ENCODE data around the gene PLXND1.

PLXND1 gene

GRCh38 chr3:129572603-129573002, 33.9 kb downstream of the PLXND1 start:
- no peak for TF ChIP-seq Cebpa-rat (IDR thresholded peaks at IDR 0.05)
- H3K4me1 ChIP-seq, result peaks cover 70% of the 10 kb centered on the region
- H4K20me1 ChIP-seq, result no peaks in the 10 kb centered on the region
- H3K36me3 ChIP-seq, result peaks cover 66% of the 10 kb centered on the region
- peak overlapping the region; percentile 72 for H3K27ac ChIP-seq
- H3K9ac ChIP-seq, result no peak overlapping the region
- H3K9me3 ChIP-seq, result no peaks in the 10 kb centered on the region
- H3K4me3 ChIP-seq, result no peak overlapping the region
- H3K27me3 ChIP-seq, result no peaks in the 10 kb centered on the region
- H3K4me2 ChIP-seq, result peak overlapping the region; percentile 97; the same call in 1 of the 2 replicates

- H3K27me3 ChIP-seq, result no peaks in the 10 kb centered on the region
- H3K9me3 ChIP-seq, result no peaks in the 10 kb centered on the region
- H3K4me1 ChIP-seq, result peaks cover 63% of the 10 kb centered on the region
- H3K4me2 ChIP-seq, result 0 out of 2 replicates have a peak overlapping the region, but pooled peaks have one; percentile 97
- no peak for TF ChIP-seq Cebpa-rat (IDR thresholded peaks at IDR 0.05)
- peak overlapping the region; percentile 72 for H3K27ac ChIP-seq
- H3K9ac ChIP-seq, result no peak overlapping the region
- H3K4me3 ChIP-seq, result no peak overlapping the region
- peaks cover 73% of the 10 kb centered on the region for H3K36me3 ChIP-seq
- no peaks in the 10 kb centered on the region for H4K20me1 ChIP-seq
These were observed 34.6 kb downstream of the PLXND1 start for GRCh38 chr3:129571605-129572547.

GRCh38 chr3:129569856-129570255, 36.6 kb downstream of the PLXND1 start:
- Histone ChIP-seq H3K4me3 (no peak overlapping the region), H3K9ac (no peak overlapping the region), H4K20me1 (no peaks in the 10 kb centered on the region), H3K9me3 (no peaks in the 10 kb centered on the region), H3K36me3 (peaks cover 93% of the 10 kb centered on the region), H3K27me3 (no peaks in the 10 kb centered on the region), H3K4me1 (peaks cover 43% of the 10 kb centered on the region), H3K4me2 (no peak overlapping the region), H3K27ac (0 out of 2 replicates have a peak overlapping the region, but pooled peaks have one; percentile 35)
- TF ChIP-seq Cebpa-rat (IDR thresholded peaks at IDR 0.05), result no peak

- no peak for TF ChIP-seq Cebpa-rat (IDR thresholded peaks at IDR 0.05)
These were observed 38.5 kb downstream of the PLXND1 start for GRCh38 chr3:129567939-129568338.

GRCh38 chr3:129567176-129567705, 39.2 kb downstream of the PLXND1 start:
- peaks cover 24% of the 10 kb centered on the region for H3K4me1 ChIP-seq
- no peak overlapping the region for H3K4me3 ChIP-seq
- peaks cover 98% of the 10 kb centered on the region for H3K36me3 ChIP-seq
- no peak overlapping the region for H3K4me2 ChIP-seq
- H3K27ac ChIP-seq, result no peak overlapping the region; the same call in 1 of the 2 replicates
- H4K20me1 ChIP-seq, result no peaks in the 10 kb centered on the region
- H3K9me3 ChIP-seq, result no peaks in the 10 kb centered on the region
- no peak for TF ChIP-seq Cebpa-rat (IDR thresholded peaks at IDR 0.05)
- H3K9ac ChIP-seq, result no peak overlapping the region
- H3K27me3 ChIP-seq, result no peaks in the 10 kb centered on the region

More at GRCh38 chr3:129567939-129568338, 38.5 kb downstream of the PLXND1 start:
- no peaks in the 10 kb centered on the region for H3K27me3 ChIP-seq
- H3K9me3 ChIP-seq, result no peaks in the 10 kb centered on the region
- no peak overlapping the region for H3K4me3 ChIP-seq
- H3K36me3 ChIP-seq, result peaks cover 98% of the 10 kb centered on the region
- no peak overlapping the region for H3K4me2 ChIP-seq
- H3K27ac ChIP-seq, result no peak overlapping the region
- no peaks in the 10 kb centered on the region for H4K20me1 ChIP-seq
- no peak overlapping the region for H3K9ac ChIP-seq
- H3K4me1 ChIP-seq, result peaks cover 24% of the 10 kb centered on the region

GRCh38 chr3:129565902-129566301, 40.6 kb downstream of the PLXND1 start:
- Histone ChIP-seq H3K36me3 (peaks cover 90% of the 10 kb centered on the region), H3K4me2 (no peak overlapping the region), H4K20me1 (no peaks in the 10 kb centered on the region), H3K4me3 (no peak overlapping the region), H3K27me3 (no peaks in the 10 kb centered on the region), H3K9ac (no peak overlapping the region), H3K27ac (no peak overlapping the region; the same call in 1 of the 2 replicates), H3K9me3 (no peaks in the 10 kb centered on the region), H3K4me1 (peaks cover 25% of the 10 kb centered on the region)
- TF ChIP-seq Cebpa-rat (IDR thresholded peaks at IDR 0.05), result no peak

GRCh38 chr3:129564981-129565644, 41.4 kb downstream of the PLXND1 start:
- no peak for TF ChIP-seq Cebpa-rat (IDR thresholded peaks at IDR 0.05)
- Histone ChIP-seq H3K27ac (peak overlapping the region; percentile 48), H3K36me3 (peaks cover 83% of the 10 kb centered on the region), H3K4me3 (no peak overlapping the region), H3K9me3 (no peaks in the 10 kb centered on the region), H3K9ac (0 out of 2 replicates have a peak overlapping the region, but pooled peaks have one; percentile 5), H4K20me1 (no peaks in the 10 kb centered on the region), H3K4me2 (no peak overlapping the region), H3K4me1 (peaks cover 29% of the 10 kb centered on the region), H3K27me3 (no peaks in the 10 kb centered on the region)

- 0 out of 2 replicates have a peak overlapping the region, but pooled peaks have one; percentile 5 for H3K9ac ChIP-seq
- H3K27me3 ChIP-seq, result no peaks in the 10 kb centered on the region
- no peak overlapping the region for H3K4me3 ChIP-seq
- no peak overlapping the region for H3K4me2 ChIP-seq
- H3K9me3 ChIP-seq, result no peaks in the 10 kb centered on the region
- H3K4me1 ChIP-seq, result peaks cover 40% of the 10 kb centered on the region
- TF ChIP-seq Cebpa-rat (IDR thresholded peaks at IDR 0.05), result no peak
- H4K20me1 ChIP-seq, result no peaks in the 10 kb centered on the region
- peaks cover 83% of the 10 kb centered on the region for H3K36me3 ChIP-seq
- H3K27ac ChIP-seq, result peak overlapping the region; percentile 48
These were observed 42.5 kb downstream of the PLXND1 start for GRCh38 chr3:129563850-129564535.

GRCh38 chr3:129563332-129563731, 43.1 kb downstream of the PLXND1 start:
- peaks cover 47% of the 10 kb centered on the region for H3K4me1 ChIP-seq

More at GRCh38 chr3:129563332-129563731, 43.1 kb downstream of the PLXND1 start:
- no peaks in the 10 kb centered on the region for H3K27me3 ChIP-seq
- H3K27ac ChIP-seq, result peak overlapping the region; percentile 55; the same call in 1 of the 2 replicates
- H3K9me3 ChIP-seq, result no peaks in the 10 kb centered on the region
- no peak overlapping the region for H3K9ac ChIP-seq
- peaks cover 83% of the 10 kb centered on the region for H3K36me3 ChIP-seq
- no peak for TF ChIP-seq Cebpa-rat (IDR thresholded peaks at IDR 0.05)
- no peak overlapping the region for H3K4me2 ChIP-seq
- no peaks in the 10 kb centered on the region for H4K20me1 ChIP-seq
- no peak overlapping the region for H3K4me3 ChIP-seq

Data from BLaER1 (cell line).